A549 (cell line): ENCODE results near the gene KIF3B.

Experiments
- MAX ChIP-seq: IDR thresholded peaks from 2 replicates; pipeline ENCODE4 v1.6.1; 2012
- POLR2AphosphoS2 ChIP-seq: conservative IDR thresholded peaks from 2 replicates; pipeline ENCODE4 v1.6.1; 2012; ENCODE audit warnings: low read length, improper control_type of control experiment, inconsistent platforms
- RFX5 ChIP-seq: fragments of 450-650 bp; IDR thresholded peaks from 2 replicates; pipeline ENCODE4 v1.7.1; 2014; ENCODE audit warnings: antibody characterized with exemption, mild to moderate bottlenecking, moderate library complexity
- ZFP36 ChIP-seq: fragments of 450-650 bp; IDR thresholded peaks from 2 replicates; pipeline ENCODE4 v1.6.1; 2014; ENCODE audit warnings: borderline replicate concordance; ENCODE audit not compliant: partially characterized antibody
- TF ChIP-seq, protein P1 (sequence below): fragments of >200 bp; sonication (Bioruptor Twin); formaldehyde crosslinking; IDR thresholded peaks from 3 replicates; pipeline ENCODE4 v1.5.1; 2016

DNA sequence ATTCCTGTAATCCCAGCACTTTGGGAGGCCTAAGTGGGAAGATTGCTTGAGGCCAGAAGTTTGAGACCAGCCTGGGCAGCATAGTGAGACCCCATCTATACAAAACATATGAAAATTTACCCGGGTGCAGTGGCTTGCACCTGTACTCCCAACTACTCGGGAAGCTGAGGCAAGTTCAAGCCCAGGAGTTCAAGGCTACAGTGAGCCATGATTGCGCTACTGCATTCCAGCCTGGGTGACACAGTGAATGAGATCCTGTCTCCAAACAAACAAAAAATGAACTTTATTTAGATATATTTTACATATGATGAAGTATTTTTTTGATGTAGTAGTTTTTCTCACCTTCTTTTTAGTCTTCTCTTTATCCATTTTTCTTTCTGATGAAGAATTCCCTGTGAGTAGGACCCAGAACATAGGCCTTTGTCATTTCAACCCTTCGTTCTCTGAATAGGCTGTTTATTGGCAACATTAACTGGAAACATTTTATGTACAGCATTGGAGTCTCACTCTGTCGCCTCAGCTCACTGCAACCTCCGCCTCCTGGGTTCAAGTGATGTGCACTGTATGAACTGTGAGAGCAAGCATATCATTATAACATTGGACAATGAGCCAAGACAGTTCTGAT lies 10.9 kb downstream of the KIF3B start:
- TF ChIP-seq ZFP36 (no peak), RFX5 (no peak), POLR2AphosphoS2 (no peak), MAX (no peak)
- TF ChIP-seq, protein P1, sequence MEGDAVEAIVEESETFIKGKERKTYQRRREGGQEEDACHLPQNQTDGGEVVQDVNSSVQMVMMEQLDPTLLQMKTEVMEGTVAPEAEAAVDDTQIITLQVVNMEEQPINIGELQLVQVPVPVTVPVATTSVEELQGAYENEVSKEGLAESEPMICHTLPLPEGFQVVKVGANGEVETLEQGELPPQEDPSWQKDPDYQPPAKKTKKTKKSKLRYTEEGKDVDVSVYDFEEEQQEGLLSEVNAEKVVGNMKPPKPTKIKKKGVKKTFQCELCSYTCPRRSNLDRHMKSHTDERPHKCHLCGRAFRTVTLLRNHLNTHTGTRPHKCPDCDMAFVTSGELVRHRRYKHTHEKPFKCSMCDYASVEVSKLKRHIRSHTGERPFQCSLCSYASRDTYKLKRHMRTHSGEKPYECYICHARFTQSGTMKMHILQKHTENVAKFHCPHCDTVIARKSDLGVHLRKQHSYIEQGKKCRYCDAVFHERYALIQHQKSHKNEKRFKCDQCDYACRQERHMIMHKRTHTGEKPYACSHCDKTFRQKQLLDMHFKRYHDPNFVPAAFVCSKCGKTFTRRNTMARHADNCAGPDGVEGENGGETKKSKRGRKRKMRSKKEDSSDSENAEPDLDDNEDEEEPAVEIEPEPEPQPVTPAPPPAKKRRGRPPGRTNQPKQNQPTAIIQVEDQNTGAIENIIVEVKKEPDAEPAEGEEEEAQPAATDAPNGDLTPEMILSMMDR, result no peak
